Fibroblast of the aortic adventitia (primary cell): ENCODE data around the gene FBXL12. TPM values are rescaled to one million over a fixed set of nuclear protein-coding genes. Genes with fewer than 3 reads are reported as not detected.
"Not testable (repeated sequence)": the region's sequence is repeated elsewhere in the genome, so short reads cannot be mapped to it uniquely, and the experiment has no call there.

Experiments
- DNase-seq: peaks from one replicate; pipeline ENCODE4 v3.0.0-alpha.2; 2010; ENCODE audit warnings: low read depth
- H3K4me3 ChIP-seq: 2 replicates; pipeline ENCODE4 v1.5.1; 2011; ENCODE audit warnings: low read depth, mild to moderate bottlenecking, control low read depth, low read length, moderate library complexity
- small RNA-seq: library from RNA; depleted of rRNA; stranded (forward); fragments of <200 nt; gene quantifications from one replicate; pipeline ENCODE3, GENCODE V24; 2012
- total RNA-seq: library from RNA; depleted of rRNA; stranded (reverse); fragments of >200 nt; gene quantifications from 2 replicates; pipeline ENCODE4 v1.2.3, GENCODE V29; 2012; ENCODE audit warnings: low replicate concordance
- TF ChIP-seq, protein P1 (sequence below): IDR thresholded peaks from 2 replicates; pipeline ENCODE4 v1.5.1; 2011; ENCODE audit warnings: mild to moderate bottlenecking, low read length, control low read depth, inconsistent platforms; ENCODE audit not compliant: insufficient read depth

FBXL12 gene
- total RNA-seq, 1 donor = 14.4 TPM

DNA sequence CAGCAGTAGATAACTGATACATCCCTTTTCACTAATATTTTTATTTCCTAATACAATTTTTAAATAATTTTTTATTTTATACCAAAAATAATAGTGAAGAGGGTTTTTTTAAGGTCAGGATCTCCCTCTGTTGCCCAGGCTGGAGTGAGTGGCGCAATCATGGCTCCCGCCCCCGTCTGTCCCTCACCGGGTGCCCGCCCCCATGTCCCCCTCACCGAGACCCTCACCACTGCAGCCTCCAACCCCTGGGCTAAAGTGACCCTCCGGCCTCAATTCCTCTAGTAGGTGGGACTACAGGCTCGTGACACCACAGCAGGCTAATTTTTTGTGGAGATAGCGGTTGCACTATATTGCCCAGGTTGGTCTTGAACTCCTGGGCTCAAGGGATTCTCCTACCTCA is 32.5 kb downstream of the FBXL12 start:
- peak overlapping the region; percentile 85 for H3K4me3 ChIP-seq
- TF ChIP-seq, protein P1, sequence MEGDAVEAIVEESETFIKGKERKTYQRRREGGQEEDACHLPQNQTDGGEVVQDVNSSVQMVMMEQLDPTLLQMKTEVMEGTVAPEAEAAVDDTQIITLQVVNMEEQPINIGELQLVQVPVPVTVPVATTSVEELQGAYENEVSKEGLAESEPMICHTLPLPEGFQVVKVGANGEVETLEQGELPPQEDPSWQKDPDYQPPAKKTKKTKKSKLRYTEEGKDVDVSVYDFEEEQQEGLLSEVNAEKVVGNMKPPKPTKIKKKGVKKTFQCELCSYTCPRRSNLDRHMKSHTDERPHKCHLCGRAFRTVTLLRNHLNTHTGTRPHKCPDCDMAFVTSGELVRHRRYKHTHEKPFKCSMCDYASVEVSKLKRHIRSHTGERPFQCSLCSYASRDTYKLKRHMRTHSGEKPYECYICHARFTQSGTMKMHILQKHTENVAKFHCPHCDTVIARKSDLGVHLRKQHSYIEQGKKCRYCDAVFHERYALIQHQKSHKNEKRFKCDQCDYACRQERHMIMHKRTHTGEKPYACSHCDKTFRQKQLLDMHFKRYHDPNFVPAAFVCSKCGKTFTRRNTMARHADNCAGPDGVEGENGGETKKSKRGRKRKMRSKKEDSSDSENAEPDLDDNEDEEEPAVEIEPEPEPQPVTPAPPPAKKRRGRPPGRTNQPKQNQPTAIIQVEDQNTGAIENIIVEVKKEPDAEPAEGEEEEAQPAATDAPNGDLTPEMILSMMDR = no peak
- DNase-seq = no peak

DNA sequence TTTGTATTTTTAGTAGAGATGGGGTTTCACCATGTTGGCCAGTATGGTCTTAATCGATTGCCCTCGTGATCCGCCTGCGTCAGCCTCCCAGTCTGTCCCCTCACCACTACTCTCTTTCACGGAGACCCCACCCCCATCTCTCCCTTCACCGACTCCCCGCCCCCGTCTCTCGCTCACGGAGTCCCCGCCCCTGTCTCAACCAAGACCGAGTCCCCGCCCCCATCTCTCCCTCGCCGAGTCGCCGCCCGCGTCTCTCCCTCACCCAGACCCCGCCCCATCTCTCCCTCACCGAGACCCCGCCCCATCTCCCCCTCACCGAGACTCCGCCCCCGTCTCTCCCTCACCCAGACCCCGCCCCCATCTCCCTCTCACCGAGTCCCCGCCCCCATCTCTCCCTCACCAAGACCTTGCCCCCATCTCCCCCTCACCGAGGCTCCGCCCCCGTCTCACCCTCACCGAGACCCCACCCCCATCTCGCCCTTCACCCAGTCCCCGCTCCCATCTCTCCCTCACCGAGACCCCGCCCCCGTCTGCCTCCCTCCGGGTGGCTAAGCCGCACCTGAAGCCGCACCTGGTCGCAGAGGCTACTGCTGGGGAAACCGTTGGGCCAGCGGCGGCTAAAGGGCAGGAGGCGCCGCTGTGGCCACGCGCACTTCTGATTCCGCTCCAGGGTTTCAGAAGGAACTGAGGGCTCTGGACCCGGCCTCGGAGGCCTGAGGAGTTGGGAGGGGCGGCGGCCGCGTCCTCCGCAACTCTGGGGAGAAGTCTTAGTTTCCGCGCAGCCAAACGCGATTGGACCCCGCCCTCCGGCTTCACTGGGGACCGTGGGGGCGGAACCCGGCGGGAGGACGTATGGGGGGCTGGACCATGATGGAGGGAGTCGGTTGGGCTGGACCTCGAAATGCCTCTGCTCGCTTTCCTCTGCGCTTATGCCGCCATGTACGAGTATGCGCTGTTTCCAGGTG is 33.2 kb downstream of the FBXL12 start:
- peak overlapping the region; percentile 85 for H3K4me3 ChIP-seq
- TF ChIP-seq, protein P1 = no peak
- peak; percentile 93 for DNase-seq

DNA sequence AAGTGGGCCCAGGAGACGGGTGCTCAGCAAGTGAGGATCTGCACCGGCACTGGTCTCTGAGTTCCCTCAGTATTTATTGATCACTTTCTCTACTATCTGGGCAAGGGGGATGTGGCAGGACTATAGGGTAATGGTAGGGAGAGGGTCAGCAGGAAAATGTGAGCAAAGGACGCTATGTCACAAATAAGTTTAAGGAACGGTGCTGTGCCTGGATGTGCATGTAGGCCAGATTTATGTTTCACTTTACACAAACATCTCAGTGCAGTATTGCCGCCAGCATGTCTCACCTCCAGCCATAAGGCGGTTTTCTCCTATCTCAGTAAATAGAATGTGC is 34.7 kb downstream of the FBXL12 start:
- not testable (repeated sequence) for H3K4me3 ChIP-seq, DNase-seq

DNA sequence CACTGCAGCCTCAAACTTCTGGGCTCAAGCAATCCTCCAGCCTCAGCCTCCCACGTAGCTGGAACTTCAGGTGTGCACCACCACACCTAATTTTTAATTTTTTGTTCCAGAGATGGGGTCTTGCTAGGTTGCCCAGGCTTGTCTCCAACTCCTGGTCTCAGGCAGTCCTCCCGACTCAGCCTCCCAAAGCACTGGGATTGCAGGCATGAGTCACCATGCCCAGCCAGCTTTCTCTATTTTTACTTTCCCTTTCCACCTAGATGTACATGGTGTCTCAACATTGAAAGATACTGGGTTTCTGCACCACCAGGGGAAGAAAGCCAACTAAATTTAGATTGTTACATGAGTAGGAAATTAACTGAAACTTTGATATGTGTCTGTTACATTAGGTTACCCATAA is 36.5 kb downstream of the FBXL12 start:
- TF ChIP-seq, protein P1 = no peak
- H3K4me3 ChIP-seq = no peak overlapping the region
- no peak for DNase-seq

DNA sequence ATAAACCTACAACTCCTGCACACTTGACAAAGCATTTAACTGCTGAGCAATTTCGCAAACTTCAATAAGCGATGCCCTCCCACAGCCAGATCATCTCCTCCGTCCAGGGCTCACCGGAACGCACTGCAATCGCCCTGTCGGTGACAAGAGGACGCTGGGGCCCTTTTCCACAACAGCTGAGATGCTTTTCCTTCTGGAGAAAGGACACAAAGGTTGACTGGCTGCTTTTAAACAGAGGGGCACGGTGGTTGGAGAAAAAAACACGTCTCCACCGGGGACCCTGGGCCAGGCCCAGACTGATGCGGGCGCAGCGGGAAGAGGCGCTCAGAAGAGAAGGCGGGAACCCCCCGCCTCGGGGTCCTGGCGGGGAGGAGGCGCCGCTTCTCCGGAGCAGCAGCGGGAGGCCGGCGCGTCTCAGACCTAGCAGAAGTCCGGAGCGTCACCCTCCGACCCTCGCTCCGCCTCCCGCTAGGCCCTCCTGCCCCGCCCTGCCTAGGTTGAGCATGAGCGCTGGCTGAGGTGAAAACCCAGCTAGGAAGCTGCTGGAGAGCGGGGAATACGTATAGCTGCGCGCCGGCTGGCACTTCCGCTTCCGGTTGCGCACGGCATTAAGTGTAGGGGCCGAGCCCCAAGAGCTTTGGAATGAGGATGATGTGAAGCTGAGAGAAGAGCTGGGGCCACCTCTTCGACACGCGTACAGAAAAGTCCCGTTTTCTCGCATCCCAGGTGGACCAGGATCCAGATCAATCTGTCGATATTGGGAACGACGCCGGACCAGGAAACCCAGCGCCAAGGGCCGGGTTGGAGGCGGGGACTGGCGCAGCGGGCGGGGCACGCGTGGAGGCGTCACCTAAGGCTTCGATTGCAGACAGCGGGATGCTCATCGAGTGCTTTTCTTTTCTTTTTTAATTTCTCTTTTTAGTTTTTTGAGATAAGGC is 50.4 kb downstream of the FBXL12 start, which contains the start of gene ZNF846:
TSS of gene ZNF846 (minus strand) at position 564 of the 938 bp plus-strand sequence. CDS start 3,788 bp downstream, outside the sequence.
- DNase-seq = peak; percentile 96
- TF ChIP-seq, protein P1 = no peak
- peak within 1 kb of the TSS; percentile 84 for H3K4me3 ChIP-seq

Small RNAs within 50 kb of the gene (small RNA-seq; reads per million reads assigned to genes)
- gene RF00156 = not detected

Other genes with a start within 250 kb of the FBXL12 start
- 13.7 and 51.9 TPM in 2 replicates for gene ZNF121, start 234.6 kb downstream of the FBXL12 start, total RNA-seq
- gene ZNF561, start 197.8 kb downstream of the FBXL12 start, total RNA-seq = 20.9 and 38.7 TPM in 2 replicates
- gene ZNF562, start 144.0 kb downstream of the FBXL12 start, total RNA-seq = 33.3 and 34.6 TPM in 2 replicates
- gene ZNF846, start 50.3 kb downstream of the FBXL12 start, total RNA-seq = 14.6 and 46.0 TPM in 2 replicates
- gene UBL5, start 8.8 kb upstream of the FBXL12 start, total RNA-seq = 83.8 and 272 TPM in 2 replicates
- gene PIN1, start 16.2 kb upstream of the FBXL12 start, total RNA-seq = 18.6 and 59.7 TPM in 2 replicates
- 0.82 and 16.0 TPM in 2 replicates for gene OLFM2, start 117.4 kb upstream of the FBXL12 start, total RNA-seq
- 4.1 and 5.2 TPM in 2 replicates for gene COL5A3, start 191.4 kb upstream of the FBXL12 start, total RNA-seq
- not detected in 2 replicates for gene RDH8, start 194.4 kb upstream of the FBXL12 start, total RNA-seq